HG03520 (cell line): ENCODE results near the gene BCL2L14.

Source experiments
- ATAC-seq: cut with Tn5 transposase; IDR thresholded peaks from one replicate; pipeline ENCODE4 v1.9.1; 2021; ENCODE audit warnings: mild to moderate bottlenecking, moderate library complexity; ENCODE audit not compliant: unreplicated experiment

BCL2L14 gene, protein sequence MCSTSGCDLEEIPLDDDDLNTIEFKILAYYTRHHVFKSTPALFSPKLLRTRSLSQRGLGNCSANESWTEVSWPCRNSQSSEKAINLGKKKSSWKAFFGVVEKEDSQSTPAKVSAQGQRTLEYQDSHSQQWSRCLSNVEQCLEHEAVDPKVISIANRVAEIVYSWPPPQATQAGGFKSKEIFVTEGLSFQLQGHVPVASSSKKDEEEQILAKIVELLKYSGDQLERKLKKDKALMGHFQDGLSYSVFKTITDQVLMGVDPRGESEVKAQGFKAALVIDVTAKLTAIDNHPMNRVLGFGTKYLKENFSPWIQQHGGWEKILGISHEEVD

GRCh38 chr12:12070674-12071656 is at the start of gene BCL2L14:
TSS of gene BCL2L14 (plus strand) at chr12:12070939. CDS start at chr12:12079306, 8,367 bp downstream.
- peak; percentile 45 for ATAC-seq

GRCh38 chr12:12022306-12022936 is 48.3 kb upstream of the BCL2L14 start:
- ATAC-seq, result no peak

GRCh38 chr12:12023456-12023855 is 47.3 kb upstream of the BCL2L14 start:
- no peak for ATAC-seq

DNA sequence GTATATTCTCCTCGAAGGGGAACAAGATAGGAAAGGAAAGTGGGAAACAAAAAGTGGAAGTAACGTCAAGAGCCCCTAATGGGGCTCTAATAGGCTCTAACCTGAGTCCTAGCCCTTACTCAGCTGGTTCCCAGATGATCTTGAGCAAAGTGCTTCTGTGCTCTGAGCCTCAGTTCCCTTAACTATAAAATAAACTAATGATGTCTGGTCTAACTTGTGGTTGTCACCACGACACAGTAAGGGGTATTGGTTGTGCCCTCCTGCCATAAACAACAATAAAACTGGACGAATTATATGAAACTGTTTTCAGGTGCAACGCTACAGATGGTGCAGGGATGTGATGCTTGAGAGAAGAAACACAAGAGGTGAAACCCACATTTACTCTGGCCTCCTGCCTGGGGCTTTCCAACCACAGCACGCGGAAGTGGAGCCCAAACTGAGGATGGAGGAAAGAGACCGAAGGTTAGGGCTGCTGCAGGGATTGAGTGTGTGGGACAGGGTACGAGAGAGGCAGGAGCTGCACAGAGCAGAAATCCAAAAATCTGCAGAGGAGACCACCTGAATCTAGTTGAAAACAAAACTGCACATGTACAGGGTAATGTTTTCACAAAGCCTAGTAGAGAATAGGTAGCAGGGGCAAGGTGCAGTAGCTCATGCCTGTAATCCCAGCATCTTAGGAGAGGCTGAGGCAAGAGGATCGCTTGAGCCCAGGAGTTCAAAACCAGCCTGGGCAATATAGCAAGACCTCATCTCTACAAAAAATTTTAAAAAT is 45.6 kb upstream of the BCL2L14 start:
- ATAC-seq, result peak; percentile 75

DNA sequence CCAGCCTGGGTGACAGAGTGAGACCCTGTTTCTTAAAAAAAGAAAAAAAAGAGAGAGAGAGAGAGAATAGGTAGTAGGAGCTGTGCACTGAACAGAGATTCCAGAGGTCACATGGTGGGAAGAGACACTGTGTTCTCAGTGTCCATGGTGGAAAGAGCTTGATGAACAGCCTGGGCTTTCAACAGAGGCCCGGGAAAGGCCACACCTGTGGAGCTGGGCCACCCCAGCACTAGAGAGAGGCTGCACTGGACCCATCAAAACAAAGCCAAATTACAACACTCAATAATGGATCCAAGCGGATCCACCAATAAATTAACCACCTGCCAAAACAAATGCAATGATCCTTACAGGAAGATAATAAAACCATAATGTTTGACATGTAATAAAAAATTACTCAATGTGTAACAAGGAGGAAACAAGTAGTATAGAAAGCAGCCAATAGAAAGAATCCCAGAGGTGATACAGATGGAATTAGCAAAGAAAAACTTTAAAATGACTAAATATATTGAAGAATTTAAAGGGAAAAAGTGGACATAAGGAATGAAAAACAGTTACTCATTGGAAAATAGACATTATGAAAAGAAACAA is 44.8 kb upstream of the BCL2L14 start:
- no peak for ATAC-seq

DNA sequence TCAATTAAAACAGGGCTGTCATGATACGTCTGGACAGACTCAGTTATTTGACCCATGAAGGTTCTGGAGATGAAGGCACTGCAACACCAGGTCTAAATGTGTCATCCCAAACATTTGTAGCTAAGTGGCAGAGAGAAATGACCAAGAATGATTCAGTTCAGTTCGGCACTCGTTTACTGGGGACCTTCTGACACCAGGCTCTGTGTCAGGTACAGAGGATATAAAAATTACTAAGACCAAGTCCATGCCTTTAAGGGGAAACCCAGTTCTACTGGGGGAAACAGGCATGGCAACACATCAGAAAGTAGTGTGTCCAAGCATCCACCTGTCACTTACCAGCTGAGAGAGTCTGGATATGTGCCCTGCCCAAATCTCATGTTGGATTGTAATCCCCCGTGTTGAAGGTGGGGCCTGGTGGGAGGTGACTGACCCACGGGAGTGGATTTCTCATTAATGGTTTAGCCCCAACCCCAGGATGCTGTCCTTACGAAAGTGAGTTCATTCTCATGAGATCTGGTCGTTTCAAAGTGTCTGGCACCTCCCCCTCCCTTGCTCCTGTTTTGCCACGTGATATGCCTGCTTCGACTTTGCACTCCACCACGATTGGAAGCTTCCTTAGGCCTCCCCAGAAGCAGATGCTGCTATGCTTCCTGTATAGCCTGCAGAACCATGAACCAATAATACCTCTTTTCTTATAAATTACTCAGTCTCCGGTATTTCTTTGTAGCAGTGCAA is 41.9 kb upstream of the BCL2L14 start:
- ATAC-seq, result no peak

DNA sequence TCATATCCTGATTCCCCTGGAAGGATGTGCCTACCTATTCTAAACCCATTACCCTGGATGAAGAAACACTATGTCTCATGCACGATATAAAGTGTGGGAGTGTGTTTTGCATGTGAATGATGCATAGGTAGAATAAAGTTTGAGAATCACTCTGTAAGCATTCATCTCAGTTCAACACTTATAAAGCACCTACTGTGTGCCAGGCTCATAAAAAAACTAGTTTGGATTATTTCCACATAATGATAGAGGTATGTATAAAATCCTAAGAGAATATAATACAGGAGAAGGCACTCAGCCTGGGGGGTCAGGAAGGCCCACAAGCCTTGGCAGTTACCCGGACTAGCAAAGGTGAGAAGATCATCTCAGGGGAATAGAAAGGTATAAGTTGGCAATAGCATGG is 41.1 kb upstream of the BCL2L14 start:
- no peak for ATAC-seq

DNA sequence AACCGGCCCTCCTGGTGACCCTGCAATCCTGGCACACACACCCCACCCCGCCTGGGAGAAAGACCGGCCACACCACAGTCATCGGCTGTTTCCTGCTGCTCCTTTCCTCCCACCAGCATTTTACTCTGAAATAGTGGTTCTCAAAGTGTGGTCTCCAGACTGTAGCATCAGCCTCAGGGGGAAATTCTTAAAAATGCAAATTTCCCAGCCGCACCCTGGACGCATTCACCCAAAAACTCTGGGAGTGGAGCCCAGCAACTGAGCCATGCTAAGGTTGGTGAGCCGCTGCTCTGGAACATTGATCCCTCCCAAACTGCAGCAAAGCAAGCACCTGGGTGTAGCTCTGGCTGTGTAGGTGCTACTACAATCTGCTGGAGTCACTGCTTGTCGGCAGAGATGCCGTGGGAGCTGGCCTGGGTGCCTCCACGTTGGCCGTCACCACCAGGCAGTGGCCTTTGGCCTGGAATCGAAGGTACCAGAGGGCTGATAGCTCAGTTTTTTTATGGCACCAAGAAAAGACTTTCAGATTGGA is 38.4 kb upstream of the BCL2L14 start:
- ATAC-seq, result no peak

GRCh38 chr12:12032851-12033797 is 37.6 kb upstream of the BCL2L14 start:
- no peak for ATAC-seq

GRCh38 chr12:12033824-12034223 is 36.9 kb upstream of the BCL2L14 start:
- ATAC-seq, result no peak

GRCh38 chr12:12034344-12034743 is 36.4 kb upstream of the BCL2L14 start:
- ATAC-seq, result no peak

DNA sequence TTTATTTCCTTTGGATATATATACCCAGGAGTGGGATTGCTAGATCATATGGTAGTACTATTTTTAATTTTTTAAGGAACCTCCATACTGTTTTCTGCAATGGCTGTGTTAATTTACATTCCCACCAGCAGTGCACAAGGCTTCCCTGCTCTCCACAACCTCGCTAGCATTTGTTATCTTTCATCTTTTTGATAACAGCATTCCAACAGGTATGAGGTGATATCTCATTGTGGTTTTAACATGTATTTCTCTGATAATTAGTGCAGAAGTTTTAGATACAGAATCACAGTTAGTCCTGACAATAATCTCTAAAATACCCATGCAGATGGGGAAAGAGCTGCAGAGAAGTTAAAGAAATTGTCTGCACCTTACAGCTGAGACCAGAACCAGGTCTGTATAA is 35.5 kb upstream of the BCL2L14 start:
- ATAC-seq, result no peak

- ATAC-seq, result no peak
These were observed 33.8 kb upstream of the BCL2L14 start for GRCh38 chr12:12036901-12037300.

GRCh38 chr12:12039897-12040296 is 30.8 kb upstream of the BCL2L14 start:
- no peak for ATAC-seq

- ATAC-seq, result no peak
These were observed 24.3 kb upstream of the BCL2L14 start for GRCh38 chr12:12046401-12046800.

- no peak for ATAC-seq
These were observed 23.1 kb upstream of the BCL2L14 start for GRCh38 chr12:12047682-12048081.

DNA sequence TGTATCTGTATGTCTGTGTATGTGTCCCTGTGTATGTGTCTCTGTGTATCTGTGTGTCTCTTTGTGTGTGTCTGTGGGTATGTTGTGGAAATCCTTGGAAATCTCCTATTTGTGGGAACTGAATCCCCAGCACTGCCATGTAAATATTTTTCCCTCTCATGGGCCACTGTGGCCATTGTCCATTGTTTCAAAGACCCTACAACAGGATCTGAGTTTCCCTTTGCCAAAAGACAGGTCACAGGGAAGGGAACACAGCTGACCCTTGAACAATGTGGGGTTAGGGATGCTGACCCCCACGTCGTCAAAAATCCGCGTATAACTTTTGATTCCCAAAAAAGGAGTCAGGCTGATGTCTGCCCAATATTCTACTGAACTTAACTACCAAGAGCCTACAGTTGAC is 22.5 kb upstream of the BCL2L14 start:
- ATAC-seq, result no peak

DNA sequence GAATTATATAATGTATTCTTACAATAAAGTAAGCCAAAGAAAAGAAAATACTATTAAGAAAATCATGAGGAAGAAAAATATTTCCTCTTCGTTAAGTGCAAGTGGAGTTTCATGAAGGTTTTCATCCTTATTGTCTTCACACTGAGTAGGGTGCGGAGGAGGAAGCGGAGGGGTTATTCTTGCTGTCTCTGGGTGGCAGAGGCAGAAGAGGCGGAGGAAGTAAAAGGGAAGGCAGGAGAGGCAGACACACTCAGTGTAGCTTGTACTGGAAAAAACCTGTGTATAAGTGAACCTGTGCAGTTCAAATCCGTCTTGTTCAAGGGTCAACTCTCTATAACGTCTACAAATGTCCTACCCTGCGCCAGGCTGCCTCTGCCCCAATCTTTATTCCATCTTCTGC is 22.0 kb upstream of the BCL2L14 start:
- ATAC-seq, result no peak
